HEK293T (cell line): ENCODE results near the gene PLXNA2.

Experiments used
- CTCF ChIA-PET: fragments of 350-600 bp; formaldehyde crosslinking; extraction: SDS; loops from one replicate; lab custom pipeline; 2021; ENCODE audit warnings: antibody characterized with exemption, inconsistent platforms; lab: Yijun Ruan, JAX
- POLR2A ChIA-PET: fragments of 350-600 bp; formaldehyde crosslinking; extraction: SDS; loops from one replicate; lab custom pipeline; 2020; ENCODE audit warnings: antibody characterized with exemption, inconsistent platforms; lab: Yijun Ruan, JAX
- DNase-seq: peaks from one replicate; pipeline ENCODE4 v3.0.0; 2012; ENCODE audit warnings: mixed read lengths; ENCODE audit errors: extremely low spot score
- ARNT ChIP-seq: fragments of 450-650 bp; IDR thresholded peaks from 2 replicates; pipeline ENCODE4 v1.6.1; 2017; ENCODE audit warnings: mild to moderate bottlenecking
- BHLHE40 ChIP-seq: fragments of 450-650 bp; IDR thresholded peaks from 2 replicates; pipeline ENCODE4 v1.6.1; 2016; ENCODE audit warnings: mild to moderate bottlenecking, moderate library complexity, borderline replicate concordance
- CTBP1 ChIP-seq: fragments of 450-650 bp; IDR thresholded peaks from 2 replicates; pipeline ENCODE4 v1.6.1; 2016; ENCODE audit warnings: borderline replicate concordance
- ELF4 ChIP-seq: fragments of 450-650 bp; IDR thresholded peaks from 2 replicates; pipeline ENCODE4 v1.6.1; 2017; ENCODE audit warnings: antibody characterized with exemption
- FOXA1 ChIP-seq: fragments of 450-650 bp; IDR thresholded peaks from 2 replicates; pipeline ENCODE4 v1.6.1; 2016; ENCODE audit warnings: mild to moderate bottlenecking
- FOXK2 ChIP-seq: fragments of 450-650 bp; IDR thresholded peaks from 2 replicates; pipeline ENCODE4 v1.6.1; 2016; ENCODE audit warnings: mild to moderate bottlenecking
- FOXM1 ChIP-seq: fragments of 450-650 bp; IDR thresholded peaks from 2 replicates; pipeline ENCODE4 v1.6.1; 2017; ENCODE audit warnings: mild to moderate bottlenecking, borderline replicate concordance
- HDGF ChIP-seq: fragments of 450-650 bp; IDR thresholded peaks from 2 replicates; pipeline ENCODE4 v1.6.1; 2017; ENCODE audit warnings: antibody characterized with exemption, borderline replicate concordance
- L3MBTL2 ChIP-seq: fragments of 450-650 bp; conservative IDR thresholded peaks from 2 replicates; pipeline ENCODE4 v1.6.1; 2016; ENCODE audit warnings: mild to moderate bottlenecking
- LEF1 ChIP-seq: fragments of 450-650 bp; IDR thresholded peaks from 2 replicates; pipeline ENCODE4 v1.6.1; 2017; ENCODE audit warnings: mild to moderate bottlenecking, borderline replicate concordance
- NFRKB ChIP-seq: fragments of 450-650 bp; IDR thresholded peaks from 2 replicates; pipeline ENCODE4 v1.6.1; 2016; ENCODE audit warnings: mild to moderate bottlenecking, moderate library complexity
- SP1 ChIP-seq: fragments of 450-650 bp; IDR thresholded peaks from 2 replicates; pipeline ENCODE4 v1.6.1; 2017
- SUZ12 ChIP-seq: fragments of 450-650 bp; IDR thresholded peaks from 2 replicates; pipeline ENCODE4 v1.6.1; 2016; ENCODE audit warnings: mild to moderate bottlenecking
- TARDBP ChIP-seq: fragments of 450-650 bp; IDR thresholded peaks from 2 replicates; pipeline ENCODE4 v1.6.1; 2016
- ZNF384 ChIP-seq: fragments of 450-650 bp; IDR thresholded peaks from 2 replicates; pipeline ENCODE4 v1.6.1; 2016
- TF ChIP-seq, protein P1 (sequence below): fragments of 450-650 bp; IDR thresholded peaks from 2 replicates; pipeline ENCODE4 v1.6.1; 2016

PLXNA2 gene

DNA sequence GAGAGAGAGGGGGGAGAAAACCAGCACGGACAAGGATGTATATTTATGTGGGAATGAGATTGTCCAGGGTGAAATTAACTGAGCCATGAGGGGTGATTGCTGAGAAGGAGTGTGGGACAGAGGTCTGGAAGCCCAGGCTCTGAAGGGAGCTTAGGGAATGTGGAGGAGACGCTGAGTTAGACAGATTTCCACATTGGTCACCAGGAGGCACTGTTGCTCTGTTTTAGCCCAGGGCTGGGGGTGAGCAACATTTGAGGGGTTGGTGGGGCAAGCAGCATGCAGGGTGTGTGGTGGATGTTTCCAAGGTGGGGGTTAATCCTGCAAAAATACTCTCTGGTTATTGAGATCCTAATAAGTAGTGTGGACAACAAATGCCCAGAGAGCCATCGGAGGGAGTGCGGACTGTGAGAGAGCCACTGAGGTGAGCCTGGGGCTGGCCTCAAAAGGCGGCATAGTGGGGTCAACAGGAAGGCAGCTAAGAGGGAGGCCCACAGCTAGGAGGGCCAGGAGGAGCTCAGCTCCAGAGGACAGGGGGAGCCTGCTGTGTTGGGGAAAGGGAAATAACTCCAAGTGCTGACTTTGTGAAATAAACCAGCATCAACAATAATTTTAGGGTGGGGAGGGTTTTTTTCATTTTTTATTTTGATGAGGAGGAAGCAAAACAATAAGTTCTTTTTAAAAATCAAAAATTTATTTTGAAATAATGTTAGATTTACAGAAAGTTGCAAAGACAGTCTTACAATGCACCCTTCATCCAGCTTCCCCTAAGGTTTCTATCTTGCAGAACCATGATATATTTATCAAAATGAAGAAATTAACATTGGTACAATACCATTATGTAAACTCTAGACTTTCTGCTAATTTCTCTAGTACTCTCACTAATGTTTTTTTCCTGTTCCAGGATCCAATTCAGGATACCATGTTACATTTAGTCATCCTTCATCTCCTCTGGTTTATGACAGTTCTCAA is 250.4 kb downstream of the PLXNA2 start:
- DNase-seq = peak; percentile 64
- POLR2A ChIA-PET = no interaction called here
- CTCF ChIA-PET = interaction anchor here (0.5 to 1.3 kb wide), 6 partner anchors 10 to 504 kb away, joined by 3 to 4 read pairs (median 3); no protein-coding TSS in a partner anchor
- no peak for TF ChIP-seq CTBP1
- TF ChIP-seq L3MBTL2 = no peak
- TF ChIP-seq FOXA1 = no peak
- TF ChIP-seq, protein P1, sequence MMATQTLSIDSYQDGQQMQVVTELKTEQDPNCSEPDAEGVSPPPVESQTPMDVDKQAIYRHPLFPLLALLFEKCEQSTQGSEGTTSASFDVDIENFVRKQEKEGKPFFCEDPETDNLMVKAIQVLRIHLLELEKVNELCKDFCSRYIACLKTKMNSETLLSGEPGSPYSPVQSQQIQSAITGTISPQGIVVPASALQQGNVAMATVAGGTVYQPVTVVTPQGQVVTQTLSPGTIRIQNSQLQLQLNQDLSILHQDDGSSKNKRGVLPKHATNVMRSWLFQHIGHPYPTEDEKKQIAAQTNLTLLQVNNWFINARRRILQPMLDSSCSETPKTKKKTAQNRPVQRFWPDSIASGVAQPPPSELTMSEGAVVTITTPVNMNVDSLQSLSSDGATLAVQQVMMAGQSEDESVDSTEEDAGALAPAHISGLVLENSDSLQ = no peak
- no peak for TF ChIP-seq LEF1
- TF ChIP-seq NFRKB = no peak
- no peak for TF ChIP-seq HDGF
- TF ChIP-seq FOXK2 = no peak
- no peak for TF ChIP-seq ZNF384
- no peak for TF ChIP-seq TARDBP
- TF ChIP-seq ARNT = no peak
- TF ChIP-seq SUZ12 = no peak
- no peak for TF ChIP-seq ELF4

DNA sequence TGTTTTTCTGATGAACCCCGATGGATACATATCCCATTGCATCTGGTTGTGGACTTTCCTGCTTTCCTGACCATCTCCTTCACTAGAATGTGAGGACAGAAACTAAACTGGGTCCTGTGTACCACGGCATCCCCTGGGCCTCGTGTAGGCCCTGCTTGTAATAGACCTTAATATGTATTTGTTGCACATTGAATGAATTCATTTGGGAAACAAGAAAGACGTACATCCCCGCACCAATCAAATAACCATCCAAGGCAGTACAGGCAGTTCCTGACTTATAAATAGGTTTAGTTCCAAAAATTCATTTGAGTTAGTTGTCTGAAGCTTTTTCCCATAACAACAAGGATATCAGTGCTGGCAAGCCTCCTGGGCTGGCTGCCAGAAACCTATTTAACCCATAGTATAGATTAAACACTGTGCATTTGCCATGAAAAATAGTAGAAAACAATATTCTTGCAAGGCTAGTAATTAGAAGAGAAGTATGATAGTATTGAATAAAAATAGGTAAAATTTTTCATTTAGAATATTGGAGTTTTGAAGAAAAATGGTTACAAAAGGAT is 251.4 kb downstream of the PLXNA2 start:
- TF ChIP-seq ELF4 = no peak
- no peak for TF ChIP-seq ZNF384
- no peak for TF ChIP-seq FOXA1
- no peak for TF ChIP-seq ARNT
- TF ChIP-seq L3MBTL2 = no peak
- no peak for TF ChIP-seq SUZ12
- no peak for TF ChIP-seq BHLHE40
- no peak for TF ChIP-seq LEF1
- TF ChIP-seq FOXM1 = no peak
- TF ChIP-seq CTBP1 = no peak
- no peak for TF ChIP-seq SP1
- TF ChIP-seq HDGF = no peak
- no peak for TF ChIP-seq TARDBP
- TF ChIP-seq FOXK2 = no peak
- no peak for TF ChIP-seq NFRKB
- TF ChIP-seq, protein P1 = no peak
- CTCF ChIA-PET = interaction anchor here (1.2 to 1.3 kb wide), 2 partner anchors 30 to 108 kb away, joined by 3 to 4 read pairs; no protein-coding TSS in a partner anchor
- POLR2A ChIA-PET = no interaction called here
- no peak for DNase-seq

DNA sequence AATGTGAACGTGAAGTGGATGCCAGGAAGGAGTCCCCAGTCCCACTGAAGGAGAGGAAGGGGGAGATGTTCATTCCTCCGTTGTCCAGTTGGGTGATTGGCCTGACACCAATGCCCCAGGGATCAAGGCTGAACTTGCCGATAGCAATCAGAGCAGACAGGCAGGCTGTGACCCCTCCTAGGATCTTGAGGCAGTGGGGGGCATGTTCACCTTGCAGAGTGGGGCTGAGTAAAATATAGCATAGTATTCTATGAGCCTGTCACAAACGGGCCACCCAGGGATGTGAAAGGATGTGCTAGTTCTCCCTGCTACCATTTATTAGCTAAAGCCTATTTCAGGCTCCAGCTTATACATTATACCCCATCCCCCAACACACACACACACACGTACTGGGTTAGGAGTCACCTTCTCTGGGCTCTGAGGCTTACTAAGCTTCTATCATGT is 252.6 kb downstream of the PLXNA2 start:
- ChIA-PET CTCF (no interaction called here), POLR2A (no interaction called here)
- no peak for DNase-seq
- TF ChIP-seq ARNT = no peak
- no peak for TF ChIP-seq LEF1
- TF ChIP-seq SUZ12 = no peak
- no peak for TF ChIP-seq ZNF384
- no peak for TF ChIP-seq SP1
- TF ChIP-seq FOXK2 = no peak

DNA sequence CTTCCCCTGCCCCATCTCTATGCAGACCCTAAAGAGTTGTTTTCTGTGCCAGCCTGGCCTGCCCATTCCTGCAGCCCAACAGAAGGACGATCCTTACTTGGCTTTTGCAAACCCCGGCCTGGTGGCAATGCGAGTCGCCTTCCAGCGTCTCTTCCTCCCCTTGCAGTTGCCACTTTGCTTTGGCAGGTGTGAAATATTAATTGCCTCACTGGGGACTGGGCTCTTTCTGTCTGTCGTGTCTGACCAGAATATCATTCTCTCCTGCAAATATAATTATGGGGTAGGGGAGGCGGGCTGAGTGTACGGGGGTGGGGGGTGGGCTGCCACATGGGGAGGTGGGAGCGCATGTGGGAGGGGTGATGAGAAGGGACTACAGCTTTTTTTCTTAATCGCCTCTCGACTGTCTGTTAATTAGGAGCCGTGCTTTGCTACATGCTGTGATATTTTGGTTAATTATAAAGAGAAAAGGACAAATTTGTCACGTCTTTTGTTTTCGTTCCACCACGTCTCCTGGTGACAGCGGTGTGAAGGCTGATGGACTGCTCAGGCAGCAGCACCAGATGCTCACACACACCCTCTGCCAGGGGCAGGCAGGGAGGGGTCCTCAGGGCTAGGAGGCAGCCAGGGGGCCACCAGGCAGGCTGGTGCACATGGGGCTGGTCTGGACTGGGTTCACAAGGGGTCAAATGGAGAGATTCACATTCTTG is 253.2 kb downstream of the PLXNA2 start:
- CTCF ChIA-PET = no interaction called here
- TF ChIP-seq L3MBTL2 = no peak
- no peak for TF ChIP-seq FOXM1
- TF ChIP-seq HDGF = no peak
- no peak for TF ChIP-seq FOXA1
- no peak for TF ChIP-seq BHLHE40
- TF ChIP-seq, protein P1 = no peak
- no peak for TF ChIP-seq ELF4
- POLR2A ChIA-PET = no interaction called here
- no peak for DNase-seq

DNA sequence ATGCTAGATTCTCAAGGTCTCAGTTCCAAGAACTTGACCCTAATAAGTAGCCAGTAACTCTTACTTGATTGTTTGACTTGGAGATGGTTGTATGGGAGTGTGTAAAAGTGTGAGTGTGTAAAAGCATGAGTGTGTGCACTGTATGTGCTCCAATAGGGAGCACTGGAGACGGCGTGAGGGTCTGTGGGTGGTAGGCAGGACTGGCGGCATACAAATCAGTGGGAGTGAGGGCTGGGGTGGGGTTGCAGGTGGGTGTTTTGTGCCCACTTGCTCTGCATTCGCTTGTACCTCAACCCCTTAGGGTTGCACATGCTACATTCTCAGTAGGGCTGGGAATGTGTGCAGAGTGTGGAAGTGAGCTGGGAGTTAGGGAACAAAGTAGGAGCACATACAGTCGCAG is 253.7 kb downstream of the PLXNA2 start:
- no peak for TF ChIP-seq FOXM1

More for the DNA sequence above, 253.7 kb downstream of the PLXNA2 start:
- ChIA-PET POLR2A (no interaction called here), CTCF (no interaction called here)
- no peak for DNase-seq
